ENCODE results near the gene DNAJC7. TPM values are rescaled to one million over a fixed set of nuclear protein-coding genes. Genes with fewer than 3 reads are reported as not detected.
"Not testable (repeated sequence)": the region's sequence is repeated elsewhere in the genome, so short reads cannot be mapped to it uniquely, and the experiment has no call there.

DNAJC7 gene
- total RNA-seq, 1 experiment from 2014 or later = 72.0 TPM

GRCh38 chr17:42010898-42011516 lies 6.2 kb downstream of the DNAJC7 start:
- CTCF ChIA-PET = no interaction called here
- no peak for DNase-seq (ENCODE audit: low read depth, low spot score)

GRCh38 chr17:42010266-42010680 lies 7.0 kb downstream of the DNAJC7 start:
- ATAC-seq; H3K4me1 ChIP-seq (ENCODE audit: control insufficient read depth, insufficient read depth, low read length); H3K36me3 ChIP-seq (ENCODE audit: control insufficient read depth, insufficient read depth, low read length); BruUV-seq (replicated peaks); CTCF ChIA-PET; DNase-seq (ENCODE audit: low read depth, low spot score); in situ Hi-C loops (cut with HindIII; ENCODE audit: low pct_unique_long_range_greater_than_20kb, low sequenced_read_pairs); H3K27me3 ChIP-seq (ENCODE audit: control insufficient read depth, insufficient read depth, low read length); H3K4me3 ChIP-seq (ENCODE audit: low read depth in 2 of 2, low read length in 2 of 2); H3K9me3 ChIP-seq (ENCODE audit: control insufficient read depth, insufficient read depth, low read depth, low read length); H3K27ac ChIP-seq (ENCODE audit: low read length); POLR2A ChIA-PET; intact Hi-C loops (cut with micrococcal nuclease; ENCODE audit: unreplicated experiment): not testable (repeated sequence)

More at GRCh38 chr17:42010898-42011516, 6.2 kb downstream of the DNAJC7 start:
- Histone ChIP-seq H3K4me1 (ENCODE audit: control insufficient read depth, insufficient read depth, low read length) (peaks cover 3% of the 10 kb centered on the region; the same call in 1 of the 2 replicates), H3K27me3 (ENCODE audit: control insufficient read depth, insufficient read depth, low read length) (no peaks in the 10 kb centered on the region), H3K4me3 (ENCODE audit: low read depth in 2 of 2, low read length in 2 of 2) (no peak overlapping the region), H3K36me3 (ENCODE audit: control insufficient read depth, insufficient read depth, low read length) (no peaks in the 10 kb centered on the region; the same call in 1 of the 2 replicates), H3K27ac (ENCODE audit: low read length) (no peak overlapping the region), H3K9me3 (ENCODE audit: control insufficient read depth, insufficient read depth, low read depth, low read length) (no peaks in the 10 kb centered on the region)
- intact Hi-C loops (cut with micrococcal nuclease; ENCODE audit: unreplicated experiment) = no loop called here
- TSS peak; percentile 4 for BruUV-seq (replicated peaks)
- TF ChIP-seq POLR2AphosphoS5 (IDR thresholded peaks at IDR 0.05; ENCODE audit: low read depth, low read length) = no peak
- TF ChIP-seq REST (IDR thresholded peaks at IDR 0.05; ENCODE audit: insufficient read depth in 1 of 2, low read depth in 2 of 2, low read length in 1 of 2) = no peak
- TF ChIP-seq TCF7L2 (IDR thresholded peaks at IDR 0.05; ENCODE audit: low read depth, low read length) = no peak
- TF ChIP-seq SIN3A (IDR thresholded peaks at IDR 0.05; ENCODE audit: borderline replicate concordance, insufficient read depth, low read depth, low read length) = no peak
- in situ Hi-C loops (cut with HindIII; ENCODE audit: low pct_unique_long_range_greater_than_20kb, low sequenced_read_pairs) = no loop called here
- POLR2A ChIA-PET = no interaction called here
- ATAC-seq = no peak

- DNase-seq (ENCODE audit: low read depth, low spot score) (no peak), ATAC-seq (no peak)
- BruUV-seq (replicated peaks) = no TSS peak
- Histone ChIP-seq H3K36me3 (ENCODE audit: control insufficient read depth, insufficient read depth, low read length) (no peaks in the 10 kb centered on the region), H3K27ac (ENCODE audit: low read length) (no peak overlapping the region), H3K9me3 (ENCODE audit: control insufficient read depth, insufficient read depth, low read depth, low read length) (no peaks in the 10 kb centered on the region), H3K4me3 (ENCODE audit: low read depth in 2 of 2, low read length in 2 of 2) (no peak overlapping the region), H3K4me1 (ENCODE audit: control insufficient read depth, insufficient read depth, low read length) (peaks cover 3% of the 10 kb centered on the region; the same call in 1 of the 2 replicates), H3K27me3 (ENCODE audit: control insufficient read depth, insufficient read depth, low read length) (no peaks in the 10 kb centered on the region)
- in situ Hi-C loops (cut with HindIII; ENCODE audit: low pct_unique_long_range_greater_than_20kb, low sequenced_read_pairs) = no loop called here
- CTCF ChIA-PET = no interaction called here
- intact Hi-C loops (cut with micrococcal nuclease; ENCODE audit: unreplicated experiment) = no loop called here
- POLR2A ChIA-PET = no interaction called here
- no peak for TF ChIP-seq POLR2AphosphoS5 (IDR thresholded peaks at IDR 0.05; ENCODE audit: low read depth, low read length)
- TF ChIP-seq SIN3A (IDR thresholded peaks at IDR 0.05; ENCODE audit: borderline replicate concordance, insufficient read depth, low read depth, low read length) = no peak
- no peak for TF ChIP-seq CTCF (IDR thresholded peaks at IDR 0.05)
- no peak for TF ChIP-seq TCF7L2 (IDR thresholded peaks at IDR 0.05; ENCODE audit: low read depth, low read length)
- TF ChIP-seq REST (IDR thresholded peaks at IDR 0.05; ENCODE audit: insufficient read depth in 1 of 2, low read depth in 2 of 2, low read length in 1 of 2) = no peak
Measured at GRCh38 chr17:42009170-42009569, 8.1 kb downstream of the DNAJC7 start.
